HG03280 (cell line): ENCODE measurements around the gene AP1S3.

Experiments used
- ATAC-seq: cut with Tn5 transposase; IDR thresholded peaks from one replicate; pipeline ENCODE4 v1.9.1; 2021; ENCODE audit warnings: mild to moderate bottlenecking, moderate library complexity; ENCODE audit not compliant: unreplicated experiment

Gene AP1S3

GRCh38 chr2:223762853-223763252 lies 74.5 kb downstream of the AP1S3 start:
- ATAC-seq = no peak

GRCh38 chr2:223761746-223762145 lies 75.6 kb downstream of the AP1S3 start:
- ATAC-seq = peak; percentile 68

GRCh38 chr2:223760838-223761502 lies 76.4 kb downstream of the AP1S3 start:
- ATAC-seq = peak; percentile 75

DNA sequence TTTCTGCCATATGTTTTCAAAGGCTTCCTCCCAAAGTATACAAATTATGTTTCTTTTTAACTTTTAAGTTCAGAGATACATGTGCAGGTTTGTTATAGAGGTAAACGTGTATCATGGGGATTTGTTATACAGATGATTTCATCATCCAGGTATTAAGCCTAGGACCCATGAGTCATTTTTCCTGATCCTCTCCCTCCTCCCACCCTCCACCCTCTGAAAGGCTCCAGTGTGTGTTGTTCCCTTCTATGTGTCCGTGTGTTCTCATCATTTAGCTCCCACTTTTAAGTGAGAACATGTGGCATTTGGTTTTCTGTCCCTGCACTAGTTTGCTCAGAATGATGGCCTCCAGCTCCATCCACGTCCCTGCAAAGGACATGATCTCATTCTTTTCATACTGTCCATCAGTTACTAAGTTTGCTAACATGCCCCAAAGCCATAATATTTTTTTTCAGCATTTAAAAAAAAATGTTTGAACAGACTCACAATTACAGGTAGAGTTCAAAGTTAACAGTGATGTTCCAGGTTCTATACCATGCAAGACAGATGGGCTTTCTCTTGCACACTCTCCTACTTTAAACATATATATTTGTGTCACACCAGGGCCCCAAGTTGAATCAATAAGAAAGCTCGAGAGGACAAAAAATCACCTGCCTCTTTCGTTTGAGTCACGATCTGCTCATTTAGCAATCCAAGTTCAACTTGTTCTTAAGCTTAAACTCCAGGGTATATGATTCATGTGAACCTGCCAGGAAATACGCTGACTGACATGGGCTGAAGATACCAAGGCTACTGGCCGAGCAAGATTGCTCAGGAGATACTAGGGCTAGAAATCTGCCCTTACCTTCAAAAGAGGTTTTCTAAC lies 77.6 kb downstream of the AP1S3 start:
- ATAC-seq = no peak

DNA sequence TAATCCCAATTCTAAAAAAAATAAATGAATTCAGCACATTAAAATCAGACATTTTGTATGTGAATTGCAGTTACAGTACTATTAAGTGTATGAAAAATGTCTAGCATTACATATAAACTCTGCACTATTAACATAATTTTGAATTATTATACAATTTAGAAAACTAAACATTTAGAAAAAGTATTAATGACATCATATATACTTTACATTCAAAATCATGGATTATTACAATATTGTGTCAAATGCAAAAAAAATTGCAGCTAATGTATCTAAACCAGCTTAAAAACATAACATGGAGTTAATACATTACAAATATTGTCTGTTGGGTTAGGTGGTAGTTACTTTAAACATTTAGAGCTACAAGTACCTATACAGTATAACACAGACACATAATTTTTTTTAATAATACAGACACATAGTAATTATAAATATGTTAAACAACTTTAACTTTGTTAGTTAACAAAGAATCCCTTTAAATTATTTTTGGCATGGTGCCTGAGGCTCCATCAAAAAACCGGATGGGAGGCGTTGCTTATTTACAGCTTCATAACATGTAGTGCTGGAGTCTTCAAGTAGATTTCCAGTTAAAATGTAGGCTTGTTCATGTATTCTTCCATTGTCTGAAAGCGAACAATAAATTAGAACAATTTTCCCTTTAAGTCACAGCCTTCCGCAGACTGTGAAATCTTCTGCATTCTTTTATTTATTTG lies 79.1 kb downstream of the AP1S3 start:
- ATAC-seq = no peak

GRCh38 chr2:223753940-223754339 lies 83.4 kb downstream of the AP1S3 start:
- no peak for ATAC-seq

DNA sequence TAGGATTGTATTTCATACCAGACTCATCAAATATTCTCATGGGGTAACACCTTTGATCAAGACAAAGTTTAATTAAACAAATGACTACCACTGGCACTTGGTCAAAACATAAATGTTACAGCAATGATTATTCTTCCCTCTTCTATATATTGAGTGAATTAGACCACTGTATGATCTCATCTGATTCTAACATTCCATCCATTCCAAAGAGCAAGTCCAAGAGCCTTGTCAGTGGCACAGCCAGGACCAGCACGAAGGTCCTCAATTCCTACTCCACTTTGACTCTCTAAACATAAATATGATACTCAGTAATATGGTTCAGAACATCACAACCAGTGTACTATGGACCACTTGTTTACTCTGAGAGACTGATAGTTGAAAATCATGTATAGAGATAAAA lies 86.4 kb downstream of the AP1S3 start:
- no peak for ATAC-seq

DNA sequence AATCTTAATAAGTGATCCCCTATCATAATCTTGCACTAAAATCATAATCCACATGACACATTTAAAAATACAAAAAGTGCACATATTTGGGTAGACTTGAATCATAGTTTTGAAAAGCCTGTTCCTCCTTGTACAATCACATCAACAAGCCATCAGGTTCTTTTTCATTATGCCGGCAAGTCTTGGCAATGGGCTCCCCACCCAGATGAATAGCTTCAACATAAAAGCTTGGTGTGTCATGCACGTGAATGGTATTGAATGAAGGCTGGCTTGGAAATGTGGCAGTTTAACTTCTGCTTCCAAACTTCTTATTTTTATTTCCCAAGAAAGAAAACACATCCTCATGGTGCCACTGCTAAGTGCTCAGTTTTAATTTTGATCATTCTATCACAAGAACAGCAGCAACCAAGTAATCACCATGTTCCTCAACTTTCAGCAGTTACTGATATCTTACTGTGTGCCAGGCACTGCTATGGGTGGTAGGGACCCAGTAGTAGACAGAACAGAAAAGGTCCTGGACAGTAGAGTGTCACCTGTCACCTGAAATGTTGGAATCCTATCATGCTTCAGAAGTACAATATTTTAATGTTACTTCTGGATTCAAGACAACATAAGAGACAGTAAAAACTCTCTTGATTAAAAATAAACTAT lies 89.9 kb downstream of the AP1S3 start:
- no peak for ATAC-seq

- no peak for ATAC-seq
Measured at GRCh38 chr2:223746611-223747010, 90.8 kb downstream of the AP1S3 start.

- no peak for ATAC-seq
Measured at GRCh38 chr2:223744580-223744979, 92.8 kb downstream of the AP1S3 start.

DNA sequence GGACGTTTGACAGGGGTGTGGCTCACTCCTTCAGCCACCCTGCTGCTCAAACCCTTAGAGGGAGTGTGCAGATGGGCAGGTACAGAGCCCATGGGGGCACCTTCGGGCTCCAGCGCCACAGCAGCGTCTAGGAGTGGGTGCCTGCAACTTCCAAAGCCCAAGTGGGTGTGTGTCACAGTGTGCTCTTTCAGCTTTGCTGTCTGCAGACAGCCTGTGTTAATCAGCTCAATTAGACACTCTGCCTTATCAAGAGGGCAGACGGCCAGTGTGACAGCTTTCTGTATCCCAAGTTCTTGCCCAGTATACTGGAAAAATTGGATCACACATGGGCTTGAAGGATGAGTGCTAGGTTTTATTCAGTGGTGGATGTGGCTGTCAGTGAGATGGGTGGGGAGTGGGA lies 96.7 kb downstream of the AP1S3 start:
- no peak for ATAC-seq

DNA sequence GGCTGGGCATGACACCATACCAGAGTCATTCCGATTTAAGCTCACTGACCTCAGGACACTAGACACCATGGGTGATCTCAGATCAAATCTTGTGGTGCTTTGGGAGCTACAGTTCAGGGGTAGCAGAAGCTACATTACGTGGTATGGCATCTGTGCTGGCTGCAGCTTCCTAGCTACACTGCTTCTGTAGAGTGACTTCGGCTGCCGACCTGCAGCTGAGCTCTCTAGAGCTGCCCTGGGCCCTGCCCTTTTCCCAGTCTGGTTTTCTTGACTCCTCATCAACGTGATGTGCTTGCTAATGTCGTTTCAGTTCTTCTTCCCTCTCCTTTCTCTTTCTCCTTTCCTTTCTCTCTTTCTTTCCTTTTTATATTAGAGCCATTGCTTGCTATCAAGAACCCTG lies 100.2 kb downstream of the AP1S3 start:
- no peak for ATAC-seq

- ATAC-seq = no peak
Measured at GRCh38 chr2:223736488-223736887, 100.9 kb downstream of the AP1S3 start.

DNA sequence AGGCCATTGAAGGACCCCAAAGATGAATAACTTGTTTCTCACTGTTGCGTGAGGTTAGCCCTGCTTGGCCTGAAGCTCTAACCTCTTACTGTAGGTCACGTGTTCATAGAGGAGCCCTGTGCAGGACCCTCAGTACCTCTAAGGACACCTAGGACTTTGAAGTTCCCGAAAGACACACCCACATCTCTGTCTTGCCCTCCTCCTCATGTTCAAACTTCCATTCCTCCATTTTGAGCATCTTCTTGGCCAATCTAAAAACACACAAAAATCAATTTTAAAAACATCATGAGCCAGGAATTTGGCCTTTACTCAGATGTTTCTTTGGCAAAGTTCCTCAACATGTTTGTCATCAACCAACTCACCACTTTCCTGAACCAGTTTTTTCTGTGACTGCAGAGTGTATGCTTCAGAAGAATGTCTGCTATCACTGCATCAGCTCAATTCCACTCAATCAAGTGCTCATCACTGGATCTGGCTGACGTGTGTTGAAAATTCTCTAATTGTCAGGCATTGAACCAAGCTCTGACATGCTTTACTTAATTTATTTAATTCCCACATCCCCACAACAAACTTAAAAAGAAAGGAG lies 101.6 kb downstream of the AP1S3 start:
- no peak for ATAC-seq

DNA sequence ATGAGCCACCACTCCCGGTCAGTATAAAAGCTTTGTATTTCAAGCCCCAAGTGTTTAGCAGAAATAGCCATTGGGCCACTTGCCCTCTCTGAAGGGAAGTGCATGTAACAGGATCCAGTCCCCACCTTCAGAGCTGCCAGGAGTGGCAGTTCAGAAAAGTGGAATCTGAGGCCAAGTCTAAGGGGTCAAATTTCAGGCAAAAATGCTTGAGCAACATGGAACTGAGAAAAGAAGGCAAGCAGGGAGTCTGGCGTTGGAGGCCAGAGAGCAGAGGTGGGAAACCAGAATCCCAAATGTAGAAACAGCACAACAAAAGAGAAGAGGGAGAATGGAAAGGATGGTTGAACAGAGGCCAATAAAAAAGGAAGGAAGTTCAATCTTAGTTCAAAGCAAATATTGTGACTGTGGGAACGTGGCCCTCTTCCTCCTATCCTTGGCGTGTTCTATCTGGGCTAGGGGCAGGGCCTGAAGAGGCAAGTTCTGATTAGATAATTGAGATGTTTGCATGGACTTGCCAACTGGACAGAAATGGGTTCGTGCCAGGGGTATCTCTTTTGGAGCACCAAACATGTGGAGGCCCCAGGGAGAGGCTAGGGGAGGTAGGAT lies 102.2 kb downstream of the AP1S3 start:
- ATAC-seq = no peak

DNA sequence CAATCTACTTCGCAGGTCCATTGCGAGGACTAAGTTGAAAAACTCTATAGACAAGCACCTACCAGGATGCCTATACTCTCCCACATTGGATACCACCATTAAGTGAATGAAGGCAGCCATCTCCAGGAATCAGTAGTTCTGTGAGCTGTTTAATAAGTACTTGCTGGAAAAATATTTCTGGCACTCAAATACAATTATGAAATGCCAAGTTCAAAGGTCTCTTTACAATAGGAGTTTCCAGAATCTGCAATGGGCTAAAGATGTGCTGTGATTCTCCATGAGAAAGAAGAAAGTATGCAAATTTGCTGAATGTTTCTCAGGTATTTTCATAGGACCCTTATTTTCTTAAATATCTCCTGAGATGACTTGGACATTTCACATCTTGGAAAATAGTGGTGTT lies 103.0 kb downstream of the AP1S3 start:
- ATAC-seq = no peak

DNA sequence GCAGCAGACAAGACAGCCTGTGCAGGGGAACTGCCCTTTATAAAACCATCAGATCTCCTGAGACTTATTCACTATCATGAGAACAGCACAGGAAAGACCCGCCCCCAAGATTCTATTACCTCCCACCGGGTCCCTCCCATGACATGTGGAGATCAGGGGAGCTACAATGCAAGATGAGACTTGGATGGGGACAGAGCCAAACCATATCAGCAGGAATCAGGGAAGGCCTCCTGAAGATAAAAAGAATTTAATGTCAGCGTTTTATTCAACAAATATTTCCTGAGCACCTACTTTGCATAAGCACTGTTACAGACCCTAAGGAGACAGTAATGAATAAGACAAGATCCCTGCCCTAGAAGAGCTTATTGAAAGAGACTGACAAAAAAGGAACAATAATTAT lies 105.0 kb downstream of the AP1S3 start:
- ATAC-seq = no peak

GRCh38 chr2:223731503-223731902 lies 105.9 kb downstream of the AP1S3 start:
- ATAC-seq = no peak

DNA sequence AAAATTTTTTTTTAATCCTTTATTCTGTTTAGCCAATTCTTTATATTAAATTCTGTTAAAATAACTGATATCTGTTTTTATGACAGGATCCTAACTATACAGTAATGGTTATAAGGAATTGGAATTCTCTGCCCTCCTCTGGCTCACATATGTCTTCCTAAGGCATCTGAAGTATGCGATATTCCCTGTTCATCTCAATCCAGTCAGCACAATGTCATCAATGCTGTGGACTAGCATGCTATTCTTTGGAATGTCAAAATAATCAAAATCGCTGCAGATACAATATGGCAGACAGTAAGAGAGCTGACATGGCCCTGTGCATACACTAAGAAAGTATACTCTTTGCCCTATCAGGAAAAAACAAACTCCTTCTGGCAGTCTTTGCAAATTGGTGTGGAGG lies 107.6 kb downstream of the AP1S3 start:
- ATAC-seq = no peak

DNA sequence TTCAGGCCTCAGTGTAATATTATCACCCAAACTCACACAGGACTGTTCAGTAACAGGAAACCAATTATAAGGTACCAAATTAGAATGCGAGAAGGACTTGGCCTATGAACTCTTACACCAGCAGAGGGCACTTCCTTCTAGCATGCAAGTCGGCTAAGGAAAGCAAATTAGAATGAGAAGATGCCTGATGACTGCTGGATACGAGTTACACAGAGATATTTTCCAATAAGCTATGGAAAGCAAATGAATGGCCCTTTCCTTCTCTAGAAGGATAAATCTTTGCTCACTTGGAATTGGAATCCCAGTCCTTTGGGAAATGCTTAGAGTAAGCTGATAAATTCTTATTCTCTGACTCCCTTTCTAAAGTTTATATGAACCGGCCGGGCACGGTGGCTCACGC lies 109.8 kb downstream of the AP1S3 start:
- ATAC-seq = peak; percentile 95
